HG03469 (cell line): ENCODE results near the gene ENPEP.
"Not testable (repeated sequence)": the region's sequence is repeated elsewhere in the genome, so short reads cannot be mapped to it uniquely, and the experiment has no call there.

Source experiments
- ATAC-seq: cut with Tn5 transposase; IDR thresholded peaks from one replicate; pipeline ENCODE4 v1.9.1; 2021; ENCODE audit warnings: mild to moderate bottlenecking, moderate library complexity, moderate number of reproducible peaks; ENCODE audit not compliant: unreplicated experiment

The ENPEP gene

DNA sequence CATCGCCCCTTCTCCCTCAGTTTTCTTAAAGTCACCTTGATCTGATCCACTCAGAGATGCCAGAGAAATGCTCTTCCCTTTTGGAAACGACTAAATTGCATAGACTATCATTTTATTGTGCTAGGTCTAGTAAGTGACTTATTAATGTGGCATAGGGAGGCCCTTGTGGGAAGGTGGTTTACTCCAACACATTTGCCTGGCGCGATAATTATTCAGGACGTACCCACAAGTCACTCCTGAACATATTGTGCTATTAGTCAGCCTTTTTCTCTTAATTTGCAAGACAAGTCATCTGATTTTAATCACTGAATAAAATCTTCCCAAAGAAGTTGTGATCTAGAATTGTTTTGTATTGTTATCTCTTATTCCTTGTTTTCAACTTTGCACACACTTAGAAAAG lies 7.6 kb downstream of the ENPEP start:
- ATAC-seq = no peak

DNA sequence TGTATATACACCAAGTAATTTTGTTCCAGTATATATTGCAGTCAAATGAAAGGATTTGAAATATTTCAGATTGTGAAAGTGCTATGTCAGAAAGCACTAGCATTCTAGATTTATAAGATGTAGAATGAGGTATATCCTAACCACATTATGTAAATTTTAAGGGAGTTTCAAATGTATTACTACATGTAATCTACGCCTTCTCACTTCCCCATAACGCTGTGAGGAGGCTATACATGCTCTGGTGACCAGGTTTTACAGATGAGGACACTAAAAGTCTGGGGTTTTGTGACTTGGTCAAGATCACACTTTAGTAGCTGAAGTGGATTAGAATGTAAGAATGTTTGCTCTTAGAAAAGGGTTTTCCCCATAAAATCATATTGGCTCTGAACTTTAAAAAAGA lies 8.1 kb downstream of the ENPEP start:
- ATAC-seq = peak; percentile 97

DNA sequence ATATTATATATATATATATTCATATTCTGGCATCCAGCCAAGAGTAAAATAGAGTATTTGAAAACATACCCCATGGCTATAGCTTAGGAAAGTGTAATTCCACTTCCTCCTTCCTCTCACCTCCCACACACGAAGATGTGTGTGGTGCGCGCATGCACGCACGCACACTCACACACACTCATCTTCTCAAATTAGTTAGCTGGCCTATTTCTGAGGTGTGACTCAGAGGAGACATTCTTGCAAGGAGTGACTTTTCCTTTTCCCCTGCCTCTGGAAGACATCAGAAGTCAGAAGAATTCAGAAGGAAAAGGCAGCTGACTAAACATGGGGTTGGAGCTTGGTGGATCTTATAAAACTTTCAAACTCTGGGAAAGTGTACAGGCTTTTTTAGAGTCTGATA lies 8.8 kb downstream of the ENPEP start:
- ATAC-seq = peak; percentile 37

DNA sequence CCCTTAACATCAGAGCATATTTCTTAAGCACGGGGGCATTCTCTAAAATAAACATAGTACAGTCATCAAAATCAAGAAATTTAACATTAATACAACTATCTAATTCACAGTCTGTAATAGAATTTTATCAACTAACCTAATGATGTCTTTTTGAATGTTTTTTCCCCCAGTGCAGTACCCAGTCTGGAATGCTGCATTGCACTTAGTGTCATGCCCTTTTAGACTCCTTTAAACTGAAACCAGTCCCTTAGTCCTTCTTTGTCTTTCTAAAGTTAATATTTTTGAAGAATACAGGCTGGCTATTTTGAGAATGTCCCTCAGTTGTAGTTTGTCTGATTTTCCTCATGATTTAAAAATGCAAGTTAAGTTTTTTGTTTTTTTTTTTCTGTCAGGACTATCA lies 9.5 kb downstream of the ENPEP start:
- ATAC-seq = no peak

DNA sequence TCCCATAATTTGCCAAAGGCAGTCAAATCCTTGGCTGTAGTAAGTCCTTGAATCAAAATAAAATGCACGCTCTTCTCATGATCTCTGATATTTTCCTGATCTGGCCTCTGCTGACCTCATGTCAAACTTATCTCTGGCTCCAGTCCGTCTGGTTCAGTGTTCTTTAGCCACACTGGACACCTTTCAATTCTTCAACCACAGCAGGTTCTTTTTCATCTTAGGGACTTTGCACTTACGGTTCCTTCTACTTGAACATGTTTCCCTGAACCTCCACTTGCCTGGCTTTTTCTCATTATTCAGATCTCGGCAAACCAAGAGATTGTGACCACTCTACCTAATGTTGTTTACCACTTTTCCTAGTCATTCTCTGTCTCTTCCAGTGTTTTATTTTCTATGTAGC lies 10.3 kb downstream of the ENPEP start:
- ATAC-seq = no peak

DNA sequence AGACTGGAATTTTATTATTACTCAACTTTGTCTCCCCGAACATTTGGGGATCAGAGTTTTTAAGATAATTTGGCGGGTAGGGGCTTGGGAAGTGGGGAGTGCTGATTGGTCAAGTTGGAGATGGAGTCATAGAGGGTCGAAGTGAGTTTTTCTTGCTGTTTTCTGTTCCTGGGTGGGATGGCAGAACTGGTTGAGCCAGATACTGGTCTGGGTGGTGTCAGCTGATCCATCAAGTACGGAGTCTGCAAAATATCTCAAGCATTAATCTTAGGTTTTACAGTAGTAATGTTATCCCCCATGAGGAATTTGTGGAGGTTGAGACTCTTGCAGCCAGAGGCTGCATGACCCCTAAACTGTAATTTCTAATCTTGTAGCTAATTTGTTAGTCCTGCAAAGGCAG lies 10.9 kb downstream of the ENPEP start:
- not testable (repeated sequence) for ATAC-seq

DNA sequence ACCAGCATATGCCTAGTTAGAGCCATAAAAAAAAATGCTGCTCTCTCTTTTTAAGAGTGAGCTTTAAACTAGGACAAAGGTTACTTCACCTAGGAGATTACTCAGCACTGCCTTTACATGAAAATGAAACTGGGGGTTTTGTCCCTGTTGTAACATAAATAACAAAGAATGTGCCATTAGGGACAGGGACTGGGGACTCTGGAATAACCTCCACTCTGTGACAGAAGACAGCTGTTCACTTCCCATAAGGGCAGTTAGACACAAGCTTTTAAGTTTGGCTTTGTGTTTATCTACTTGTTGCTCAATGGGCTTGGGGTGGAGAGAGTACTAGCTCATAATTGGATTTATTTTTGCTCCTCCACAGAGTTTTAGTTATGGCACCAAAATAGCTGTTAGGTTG lies 11.9 kb downstream of the ENPEP start:
- ATAC-seq = no peak

DNA sequence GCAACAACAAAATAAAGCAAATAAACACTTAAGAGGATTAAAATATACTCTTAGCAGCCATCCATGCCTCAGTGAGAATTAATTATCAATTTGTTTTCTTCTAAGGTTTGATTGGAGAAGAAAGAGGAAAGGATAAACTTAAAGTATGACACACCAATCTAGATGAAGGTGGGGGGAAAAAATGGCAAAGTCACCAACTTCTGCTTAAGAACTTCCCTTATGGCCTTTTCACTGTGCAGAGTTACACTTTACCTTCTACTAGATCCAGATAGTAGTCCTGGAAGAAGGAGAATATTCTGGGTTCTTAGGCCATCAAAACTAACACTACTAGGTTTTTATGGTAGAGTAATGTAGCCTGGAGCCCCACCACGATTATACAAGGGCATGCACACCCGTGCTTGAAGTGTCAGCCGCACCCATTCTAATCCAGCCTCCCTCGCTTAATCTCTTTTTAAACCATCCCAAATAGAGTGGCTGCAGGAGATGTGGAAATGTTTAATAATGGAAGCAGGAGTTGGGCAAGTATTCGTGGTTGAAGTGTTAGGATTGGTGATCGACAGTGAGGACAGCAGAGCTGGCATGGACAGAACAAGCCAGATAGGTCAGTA lies 14.1 kb downstream of the ENPEP start:
- ATAC-seq = no peak

DNA sequence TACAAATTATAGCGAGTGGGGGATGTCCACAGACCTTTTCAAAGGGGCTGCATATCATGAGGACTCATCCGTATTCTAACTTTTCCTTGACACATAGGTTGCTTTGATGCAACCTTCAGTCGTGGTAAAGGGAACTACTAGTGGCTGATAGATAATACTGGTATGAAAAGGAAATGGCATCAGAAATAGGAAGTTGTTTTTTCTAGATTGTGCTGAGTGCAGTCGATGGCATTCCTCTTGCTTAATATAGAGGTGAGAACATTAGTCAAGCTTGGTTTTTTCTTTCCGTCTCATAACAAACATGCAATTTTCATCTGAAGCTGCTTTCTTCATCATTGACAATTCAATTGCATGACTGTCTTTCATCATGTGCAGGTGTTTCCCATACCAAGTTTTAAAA lies 16.6 kb downstream of the ENPEP start:
- ATAC-seq = peak; percentile 36

DNA sequence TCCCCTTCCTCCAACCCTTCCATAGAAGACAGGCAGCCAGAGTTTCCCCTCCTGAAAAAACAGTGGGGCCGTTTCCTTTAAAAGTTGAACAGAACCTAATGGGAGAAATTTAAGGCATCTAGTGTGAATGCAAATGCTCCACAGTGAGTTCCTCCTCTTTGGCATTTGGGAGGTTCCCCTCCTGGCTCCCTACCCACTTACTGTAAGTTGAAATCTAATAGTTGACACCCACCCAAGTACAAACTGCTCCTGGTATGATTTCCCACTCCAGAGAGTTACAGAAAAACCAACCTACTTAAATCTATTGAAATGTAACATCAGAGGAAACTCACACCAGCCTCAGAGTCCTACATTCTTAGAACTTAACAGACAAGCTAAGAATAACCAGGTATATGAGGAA lies 17.6 kb downstream of the ENPEP start:
- no peak for ATAC-seq

DNA sequence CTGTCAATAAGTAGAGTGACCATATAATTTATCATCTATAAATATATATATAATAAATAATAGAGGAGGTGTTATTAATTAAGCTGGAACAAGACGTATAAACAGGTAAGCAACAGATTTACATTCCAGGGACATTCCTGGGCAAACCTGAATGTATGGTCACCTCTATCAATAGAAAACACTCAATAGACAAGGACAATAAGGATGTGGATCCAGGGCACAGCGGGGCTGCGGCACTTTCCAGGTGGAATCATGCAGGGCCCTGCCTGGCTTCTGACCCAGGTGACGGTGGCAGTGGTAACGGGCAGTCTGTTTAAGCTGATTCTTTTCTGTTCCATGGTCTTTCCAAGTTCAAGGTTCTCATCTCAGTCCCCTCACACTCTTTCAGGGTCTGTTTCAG lies 22.5 kb downstream of the ENPEP start:
- no peak for ATAC-seq

DNA sequence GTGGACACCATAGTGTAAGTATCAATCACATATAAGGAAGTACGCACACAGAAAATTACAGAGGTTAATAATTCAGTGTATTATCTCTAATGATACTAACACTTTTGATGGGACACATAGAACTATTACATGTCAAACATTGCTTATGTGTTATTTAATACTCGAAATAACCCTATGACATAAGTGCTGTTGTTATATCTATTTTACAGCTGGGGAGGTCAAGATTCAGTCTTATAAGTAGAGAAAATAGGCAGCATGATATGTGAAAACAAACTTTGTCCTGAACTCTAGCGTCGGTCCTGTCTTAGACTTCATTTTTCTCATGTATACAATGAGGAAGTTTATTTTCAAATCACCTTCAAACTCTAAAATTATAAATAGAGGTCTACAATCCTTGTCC lies 23.2 kb downstream of the ENPEP start:
- ATAC-seq = no peak

DNA sequence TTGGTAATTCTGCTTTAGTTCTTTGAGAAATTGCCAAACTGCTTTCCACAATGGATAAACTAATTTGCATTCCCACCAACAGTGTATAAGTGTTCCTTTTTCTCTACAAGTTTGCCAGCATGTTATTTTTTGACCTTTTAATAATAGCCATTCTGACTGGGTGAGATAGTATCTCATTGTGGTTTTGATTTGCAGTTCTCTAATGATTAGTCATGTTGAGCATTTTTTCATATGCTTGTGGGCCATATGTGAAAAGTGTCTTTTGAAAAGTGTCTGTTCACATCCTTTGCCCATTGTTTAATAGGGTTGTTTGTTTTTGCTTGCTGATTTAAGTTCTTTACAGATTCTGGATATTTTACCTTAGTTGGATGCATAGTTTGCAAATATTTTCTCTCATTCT lies 25.9 kb downstream of the ENPEP start:
- no peak for ATAC-seq

DNA sequence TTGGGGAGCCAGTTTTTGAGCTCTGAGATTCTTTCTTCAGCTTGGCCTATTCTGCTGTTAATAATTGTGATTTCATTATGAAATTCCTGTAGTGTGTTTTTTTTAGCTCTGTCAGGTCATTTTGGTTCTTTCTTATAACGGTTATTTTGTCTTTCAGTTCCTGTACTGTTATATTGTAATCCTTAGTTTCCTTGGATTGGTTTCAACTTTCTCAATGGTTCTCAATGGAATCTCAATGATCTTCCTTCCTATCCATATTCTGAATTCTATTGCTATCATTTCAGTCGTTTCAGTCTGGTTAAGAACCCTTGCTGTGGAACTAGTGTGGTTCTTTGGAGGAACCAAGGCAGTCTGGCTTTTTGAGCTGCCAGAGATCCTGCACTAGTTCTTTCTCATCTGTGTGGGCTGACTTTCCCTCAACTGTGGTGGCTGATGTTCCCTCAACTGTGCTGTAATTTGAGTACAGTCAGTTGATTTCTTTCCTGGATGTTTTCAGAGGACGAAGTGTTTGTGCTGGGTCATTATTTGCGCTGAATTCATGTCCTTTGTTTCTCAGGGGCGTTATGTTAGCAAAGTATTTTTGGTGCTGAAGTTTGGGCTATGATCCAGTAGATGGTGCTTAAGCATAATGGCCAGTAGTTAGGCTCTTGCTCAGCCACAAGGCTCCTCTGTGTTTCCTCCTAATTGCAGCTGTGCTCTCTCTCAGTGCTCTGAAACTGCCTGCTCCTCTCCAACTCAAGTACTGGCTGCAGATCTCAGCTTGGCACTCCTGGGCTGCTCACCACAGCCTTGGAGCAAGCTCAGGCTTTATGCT lies 27.5 kb downstream of the ENPEP start:
- peak; percentile 59 for ATAC-seq

DNA sequence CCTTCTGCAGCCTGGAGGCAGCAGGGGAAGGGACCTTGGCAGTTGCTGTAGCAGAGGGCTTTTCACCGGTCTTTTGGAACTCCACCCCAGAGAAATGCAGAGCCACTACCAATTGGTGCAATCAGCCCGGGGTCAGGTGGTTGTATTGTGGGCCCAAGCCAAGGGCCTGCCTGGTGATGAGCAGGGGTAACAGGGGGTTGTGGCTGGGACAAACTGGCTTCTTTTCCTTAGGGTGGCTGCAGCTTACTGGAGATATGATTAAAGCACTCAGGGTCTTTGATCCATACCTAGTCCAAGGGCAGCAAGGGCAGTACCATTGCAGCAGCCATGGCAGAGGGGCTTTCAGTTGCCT lies 28.1 kb downstream of the ENPEP start:
- no peak for ATAC-seq

DNA sequence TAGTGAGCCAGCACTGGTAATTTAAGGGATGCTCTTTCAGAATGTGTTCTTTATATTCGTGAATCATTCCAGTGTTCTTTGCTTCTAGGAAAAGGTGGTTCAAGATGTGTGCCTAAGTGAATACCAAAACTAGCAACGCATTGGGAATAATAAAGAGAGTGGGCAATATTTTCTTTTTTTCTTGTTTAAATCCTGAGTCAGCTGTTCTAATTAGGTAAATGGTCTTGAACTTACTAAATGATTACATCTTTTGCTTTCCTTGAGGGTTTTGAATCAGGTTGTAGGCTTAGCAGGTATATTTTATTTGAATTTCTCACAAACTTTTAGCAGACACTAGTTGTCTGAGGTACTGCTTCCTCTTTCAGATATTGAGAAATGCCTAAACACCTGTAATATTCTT lies 29.5 kb downstream of the ENPEP start:
- no peak for ATAC-seq

DNA sequence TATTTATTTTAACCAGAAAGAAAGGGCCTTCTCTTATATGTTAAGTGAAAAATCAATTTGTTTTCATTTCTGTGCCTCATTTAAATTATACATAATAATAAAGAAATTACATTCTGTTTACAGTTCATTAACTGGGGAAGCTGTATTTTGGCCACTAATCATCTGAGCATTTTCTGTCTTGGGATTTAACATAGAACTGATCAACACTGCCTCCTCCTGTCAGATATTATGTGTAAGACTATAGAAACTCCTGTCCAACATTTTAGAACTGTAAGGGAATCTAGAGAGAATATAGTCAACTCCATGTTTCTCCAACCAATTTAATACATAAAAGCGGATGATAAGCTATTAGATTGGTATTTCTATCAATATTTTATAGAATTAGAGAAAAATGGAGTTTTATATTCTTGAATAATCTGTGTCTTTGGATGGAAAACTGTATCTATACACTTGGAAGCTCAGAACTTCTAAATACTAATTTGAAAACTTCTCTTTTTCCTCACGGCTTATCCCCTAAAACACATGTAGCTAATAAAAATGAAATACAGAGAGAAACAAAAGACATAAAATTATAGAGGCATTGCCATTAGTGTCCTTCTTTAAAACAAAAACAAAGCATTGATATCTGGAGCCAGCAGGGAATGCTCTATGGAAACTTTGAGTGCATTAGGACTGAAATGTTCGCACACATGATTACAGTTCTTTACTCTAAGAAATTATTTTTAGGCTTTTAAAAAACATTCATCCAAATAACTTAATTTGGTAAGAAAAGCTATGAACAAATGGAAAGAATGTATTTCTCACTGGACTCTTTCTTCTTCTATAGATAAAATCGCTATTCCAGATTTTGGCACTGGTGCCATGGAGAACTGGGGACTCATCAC lies 33.1 kb downstream of the ENPEP start:
- no peak for ATAC-seq

DNA sequence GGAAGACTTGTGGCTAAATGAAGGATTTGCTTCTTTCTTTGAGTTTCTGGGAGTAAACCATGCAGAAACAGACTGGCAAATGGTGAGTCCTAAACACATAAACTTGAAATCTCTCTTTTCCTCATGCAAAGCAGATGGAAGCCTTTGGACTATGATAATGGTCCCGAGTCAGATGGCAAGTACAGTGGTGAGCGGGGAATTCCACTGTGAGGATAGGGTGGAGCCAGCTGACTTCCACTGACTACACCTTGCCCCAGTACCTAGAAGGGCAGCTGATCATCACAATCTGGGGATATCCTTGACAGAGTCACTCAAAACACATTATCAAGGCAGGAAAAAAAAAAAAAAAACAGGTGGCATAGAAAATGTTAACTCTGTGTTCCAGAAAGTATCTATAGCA lies 34.3 kb downstream of the ENPEP start:
- ATAC-seq = no peak

DNA sequence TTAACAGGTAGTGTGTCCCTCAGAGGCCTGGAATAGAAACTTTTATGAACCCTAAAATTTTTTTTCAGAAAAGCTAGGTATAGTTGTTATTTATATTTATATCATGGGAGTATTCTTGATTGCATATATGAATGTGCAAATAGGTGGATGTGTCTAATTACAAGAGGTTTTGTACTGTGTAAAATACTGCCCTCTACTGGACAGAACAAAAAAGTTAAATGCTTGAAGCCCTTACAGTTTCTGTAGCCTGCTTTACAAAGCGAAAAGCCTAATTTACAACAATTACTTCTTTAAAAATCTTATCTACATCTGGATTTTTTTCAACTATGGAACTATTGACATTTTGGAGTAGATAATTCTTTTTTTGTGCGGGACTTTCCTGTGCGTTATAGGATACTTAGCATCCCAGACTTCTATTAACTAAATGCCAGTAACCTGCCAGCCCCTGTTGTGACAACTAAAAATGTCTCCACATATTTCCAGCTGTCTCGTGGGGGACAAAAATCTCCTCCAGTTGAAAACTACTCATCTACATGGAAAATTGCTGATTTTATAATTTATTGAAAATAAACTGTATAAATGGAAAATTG lies 35.1 kb downstream of the ENPEP start:
- ATAC-seq = no peak

DNA sequence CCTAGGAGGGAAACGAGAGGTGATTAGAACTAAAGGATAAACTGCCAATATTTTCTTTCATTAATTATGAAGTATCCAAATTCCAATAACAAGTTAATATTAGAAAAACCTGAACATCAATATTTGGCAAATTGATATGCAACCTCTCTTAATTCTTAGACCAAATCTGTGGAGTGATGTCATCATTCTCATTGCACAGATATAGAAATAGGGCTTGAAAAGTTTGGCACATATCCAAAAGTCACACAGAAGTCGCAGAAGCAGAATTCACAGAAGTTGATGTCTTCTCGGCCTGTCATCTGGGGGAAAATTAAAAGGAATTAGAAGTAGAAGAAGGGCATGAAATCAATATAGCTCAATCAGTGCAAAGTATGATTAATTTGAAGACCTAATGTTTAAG lies 36.9 kb downstream of the ENPEP start:
- ATAC-seq = no peak

DNA sequence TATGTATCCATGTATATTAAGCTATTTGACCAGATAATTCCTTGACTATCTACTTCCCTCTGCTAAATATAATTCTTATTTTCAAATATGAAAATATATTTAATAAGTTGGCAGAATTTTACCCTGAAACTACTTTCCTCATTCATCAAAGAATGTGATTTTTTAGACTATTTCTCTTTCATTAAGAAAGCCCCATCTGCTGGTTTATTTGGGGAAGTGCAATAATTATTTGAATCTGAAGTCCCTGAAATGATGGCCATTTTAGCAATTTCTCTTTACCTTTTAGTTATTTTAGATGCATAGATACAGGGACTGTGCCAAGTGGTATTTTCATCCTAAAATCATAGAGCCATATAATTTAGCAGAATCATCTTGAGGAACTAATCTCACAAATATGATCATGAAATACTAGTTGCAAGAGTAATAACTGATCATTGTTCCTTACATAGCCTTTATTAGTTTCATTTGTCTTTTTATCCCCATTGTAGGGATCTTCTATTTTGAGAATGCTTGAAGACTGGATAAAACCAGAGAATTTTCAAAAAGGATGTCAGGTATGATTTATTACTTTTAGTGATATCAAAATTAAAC lies 39.0 kb downstream of the ENPEP start:
- no peak for ATAC-seq
